HG03520 (cell line): ENCODE results near the gene IFI27.
"Not testable (repeated sequence)": the region's sequence is repeated elsewhere in the genome, so short reads cannot be mapped to it uniquely, and the experiment has no call there.

ENCODE experiments used
- ATAC-seq: cut with Tn5 transposase; IDR thresholded peaks from one replicate; pipeline ENCODE4 v1.9.1; 2021; ENCODE audit warnings: mild to moderate bottlenecking, moderate library complexity; ENCODE audit not compliant: unreplicated experiment

The IFI27 gene

GRCh38 chr14:94110552-94111181, at the start of gene IFI27:
Gene IFI27, plus strand, starts transcription at chr14:94110736.
- no peak for ATAC-seq

- no peak for ATAC-seq
These were observed 48.1 kb upstream of the IFI27 start for GRCh38 chr14:94062344-94062940.

GRCh38 chr14:94066089-94066676, 44.4 kb upstream of the IFI27 start:
- no peak for ATAC-seq

- ATAC-seq = not testable (repeated sequence)
These were observed 38.5 kb upstream of the IFI27 start for GRCh38 chr14:94072076-94072475.

GRCh38 chr14:94074534-94074933, 36.0 kb upstream of the IFI27 start:
- ATAC-seq = no peak

- ATAC-seq = no peak
These were observed 35.5 kb upstream of the IFI27 start for GRCh38 chr14:94075008-94075407.

GRCh38 chr14:94077111-94077821, 33.3 kb upstream of the IFI27 start:
- ATAC-seq = no peak

- ATAC-seq = no peak
These were observed 32.7 kb upstream of the IFI27 start for GRCh38 chr14:94077823-94078222.

- ATAC-seq = no peak
These were observed 30.5 kb upstream of the IFI27 start for GRCh38 chr14:94079891-94080620.

GRCh38 chr14:94080621-94081385, 29.7 kb upstream of the IFI27 start, which contains the start of the genes DDX24 and IFI27L1:
Gene DDX24, minus strand, starts transcription at chr14:94081202. Its CDS starts 1,460 bp downstream, at chr14:94079742.
Gene IFI27L1, plus strand, starts transcription at chr14:94081310. Its CDS starts 15,628 bp downstream, at chr14:94096938.
- peak; percentile 95 for ATAC-seq

GRCh38 chr14:94081386-94081820, 29.1 kb upstream of the IFI27 start:
- no peak for ATAC-seq

GRCh38 chr14:94087891-94088290, 22.6 kb upstream of the IFI27 start:
- ATAC-seq = no peak

GRCh38 chr14:94088516-94088915, 22.0 kb upstream of the IFI27 start:
- no peak for ATAC-seq

GRCh38 chr14:94089479-94089878, 21.1 kb upstream of the IFI27 start:
- ATAC-seq = no peak

GRCh38 chr14:94093418-94093817, 17.1 kb upstream of the IFI27 start:
- ATAC-seq = no peak

- ATAC-seq = no peak
These were observed 13.4 kb upstream of the IFI27 start for GRCh38 chr14:94097091-94097490.

GRCh38 chr14:94098326-94098992, 12.1 kb upstream of the IFI27 start:
- ATAC-seq = no peak

GRCh38 chr14:94099006-94099405, 11.5 kb upstream of the IFI27 start:
- ATAC-seq = no peak

- ATAC-seq = no peak
These were observed 9.7 kb upstream of the IFI27 start for GRCh38 chr14:94100847-94101246.

- no peak for ATAC-seq
These were observed 8.8 kb upstream of the IFI27 start for GRCh38 chr14:94101748-94102147.
